Activated CD4-positive, CD25-positive, alpha-beta regulatory T cell treated with anti-CD3 and anti-CD28 coated beads, Interleukin-2, amount 50 U/mL, for 16 hours (primary cell): Measurements from ENCODE around the gene VMP1.
"Not testable (repeated sequence)": the region's sequence is repeated elsewhere in the genome, so short reads cannot be mapped to it uniquely, and the experiment has no call there.

ENCODE experiments used
- DNase-seq: peaks from one replicate; pipeline ENCODE4 v3.0.0-alpha.2; 2020; ENCODE audit warnings: low read depth, low spot score

VMP1 gene

GRCh38 chr17:59858167-59858816 lies 150.8 kb downstream of the VMP1 start:
- DNase-seq: no peak

GRCh38 chr17:59858932-59859331 lies 151.5 kb downstream of the VMP1 start:
- no peak for DNase-seq

GRCh38 chr17:59859444-59860025 lies 152.1 kb downstream of the VMP1 start:
- DNase-seq: no peak

- no peak for DNase-seq
These were observed 156.2 kb downstream of the VMP1 start for GRCh38 chr17:59863616-59864015.

GRCh38 chr17:59869941-59870218 lies 162.4 kb downstream of the VMP1 start:
- no peak for DNase-seq

- no peak for DNase-seq
These were observed 163.0 kb downstream of the VMP1 start for GRCh38 chr17:59870482-59870881.

- DNase-seq: no peak
These were observed 164.9 kb downstream of the VMP1 start for GRCh38 chr17:59872351-59872750.

GRCh38 chr17:59873414-59873813 lies 166.0 kb downstream of the VMP1 start:
- DNase-seq: not testable (repeated sequence)

GRCh38 chr17:59874376-59874775 lies 166.9 kb downstream of the VMP1 start:
- DNase-seq: no peak

- DNase-seq: no peak
These were observed 168.7 kb downstream of the VMP1 start for GRCh38 chr17:59876107-59876506.

GRCh38 chr17:59877965-59878364 lies 170.5 kb downstream of the VMP1 start:
- DNase-seq: no peak

GRCh38 chr17:59878624-59879023 lies 171.2 kb downstream of the VMP1 start:
- no peak for DNase-seq

GRCh38 chr17:59884861-59885260 lies 177.4 kb downstream of the VMP1 start:
- DNase-seq: no peak

GRCh38 chr17:59888145-59888750 lies 180.8 kb downstream of the VMP1 start:
- no peak for DNase-seq

GRCh38 chr17:59890720-59891119 lies 183.3 kb downstream of the VMP1 start:
- no peak for DNase-seq
